K562 (cell line): ENCODE results near the gene DKKL1. TPM values are rescaled to one million over a fixed set of nuclear protein-coding genes. Genes with fewer than 3 reads are reported as not detected.
A peak's percentile ranks its signal among the peaks of the same experiment; 100 is the strongest.

Experiments used
- ATAC-seq: fragments of 200-7000 bp; cut with Tn5 transposase; 3 replicates; pipeline ENCODE4 v1.9.1; 2020; ENCODE audit warnings: moderate library complexity
- BruUV-seq: library from RNA; stranded (reverse); fragments of 400-500 nt; replicated peaks from 2 replicates; lab custom pipeline; 2021; lab: Mats Ljungman, UMichigan
- CTCF ChIA-PET: fragments of 300-600 bp; formaldehyde crosslinking; extraction: SDS; loops from one replicate; lab custom pipeline; 2021; ENCODE audit warnings: low intra/inter-chr PET ratio; lab: Yijun Ruan, JAX
- POLR2A ChIA-PET: fragments of 300-600, 350-650 bp; sonication (Branson Sonifier 250); formaldehyde crosslinking; extraction: SDS; loops from one replicate; lab custom pipeline; 2021; ENCODE audit warnings: antibody characterized with exemption, inconsistent platforms; lab: Yijun Ruan, JAX
- DNase-seq, 4 experiments: peaks; one replicate each; pipeline versions ENCODE4 v3.0.0 to v3.0.0-alpha.2; 2011 to 2018; ENCODE audit warnings: low spot score in 3 of 4, mixed read lengths in 3 of 4; ENCODE audit errors: extremely low read depth in 1 of 4
- FAIRE-seq: peaks from 2 replicates; lab custom pipeline; 2011; peaks lifted over from hg19 to GRCh38; lab: Jason Lieb, UNC
- H2AFZ ChIP-seq: 2 replicates; pipeline ENCODE4 v1.6.0; 2011; ENCODE audit warnings: low read depth, low read length, control low read depth, inconsistent platforms
- H3K27ac ChIP-seq: fragments of 200-600 bp; 3 replicates; pipeline ENCODE4 v1.8.0; 2011; ENCODE audit warnings: low read depth, mild to moderate bottlenecking, control low read depth, inconsistent platforms, low read length, moderate library complexity, mixed read lengths; ENCODE audit errors: extremely low read depth
- H3K27me3 ChIP-seq, 2 experiments: fragments of 300-600 bp in 1 of 2; 2 replicates in 1 of 2; 3 replicates in 1 of 2; pipeline versions ENCODE4 v1.6.0 to v1.8.0; 2011; ENCODE audit warnings: inconsistent platforms in 2 of 2, low read length in 2 of 2, mild to moderate bottlenecking in 1 of 2, mixed read lengths in 1 of 2, moderate library complexity in 1 of 2; ENCODE audit not compliant: control insufficient read depth in 2 of 2, insufficient read depth in 2 of 2
- H3K36me3 ChIP-seq: fragments of 300-600 bp; 3 replicates; pipeline ENCODE4 v1.8.0; 2011; ENCODE audit warnings: mild to moderate bottlenecking, low read length, inconsistent platforms; ENCODE audit not compliant: control insufficient read depth, insufficient read depth
- H3K4me1 ChIP-seq, 2 experiments: fragments of 200-600 bp in 1 of 2; replicated peaks in 1 of 2; 2 replicates in 1 of 2; 3 replicates in 1 of 2; pipeline versions ENCODE4 v1.5.1 to v1.8.0; 2011; ENCODE audit warnings: inconsistent platforms in 2 of 2, low read length in 2 of 2, mild to moderate bottlenecking in 1 of 2, mixed read lengths in 1 of 2, moderate library complexity in 1 of 2; ENCODE audit not compliant: control insufficient read depth in 2 of 2, insufficient read depth in 2 of 2
- H3K4me2 ChIP-seq: 2 replicates; pipeline ENCODE4 v1.6.1; 2011; ENCODE audit warnings: low read length, control low read depth, inconsistent platforms, mixed read lengths; ENCODE audit not compliant: insufficient read depth
- H3K4me3 ChIP-seq: fragments of 200-600 bp; sonication (generic), shearing (Covaris generic); 2 replicates; pipeline ENCODE4 v1.5.1; 2016; ENCODE audit warnings: control low read depth, inconsistent platforms
- H3K79me2 ChIP-seq: fragments of 200-600 bp; 3 replicates; pipeline ENCODE4 v1.8.0; 2011; ENCODE audit warnings: low read length, inconsistent platforms; ENCODE audit not compliant: control insufficient read depth, insufficient read depth
- H3K9ac ChIP-seq, 2 experiments: 2 replicates each; pipeline versions ENCODE4 v1.6.0 to v1.6.1; 2011; ENCODE audit warnings: low read depth in 2 of 2, low read length in 2 of 2, control low read depth in 1 of 2, inconsistent platforms in 1 of 2, mild to moderate bottlenecking in 1 of 2, mixed read lengths in 1 of 2; ENCODE audit not compliant: insufficient read depth in 1 of 2
- H3K9me1 ChIP-seq: one replicate; pipeline ENCODE4 v1.6.0; 2011; ENCODE audit warnings: inconsistent platforms, mild to moderate bottlenecking, low read length, moderate library complexity; ENCODE audit not compliant: control insufficient read depth, insufficient read depth
- H3K9me3 ChIP-seq: replicated peaks from 2 replicates; pipeline ENCODE4 v1.5.1; 2011; ENCODE audit warnings: low read depth, low read length, inconsistent platforms; ENCODE audit not compliant: control insufficient read depth, insufficient read depth
- H4K20me1 ChIP-seq: replicated peaks from 2 replicates; pipeline ENCODE4 v1.6.1; 2011; ENCODE audit warnings: low read length, inconsistent platforms, mixed read lengths; ENCODE audit not compliant: control insufficient read depth, insufficient read depth
- ATF7 ChIP-seq: fragments of 450-650 bp; IDR thresholded peaks from 2 replicates; pipeline ENCODE4 v1.7.1; 2014; ENCODE audit warnings: mild to moderate bottlenecking, moderate library complexity
- CREB1 ChIP-seq, 2 experiments: sonication (generic) in 1 of 2; formaldehyde crosslinking in 1 of 2; IDR thresholded peaks; 2 replicates each; pipeline versions ENCODE4 v1.6.1 to v1.8.0; 2012 to 2022; ENCODE audit warnings: inconsistent platforms in 1 of 2, mild to moderate bottlenecking in 1 of 2, missing genetic modification reagents in 1 of 2, moderate library complexity in 1 of 2
- CREM ChIP-seq: IDR thresholded peaks from 2 replicates; pipeline ENCODE4 v1.6.1; 2014; ENCODE audit warnings: antibody characterized with exemption, low read depth
- CTBP1 ChIP-seq: fragments of 450-650 bp; IDR thresholded peaks from 2 replicates; pipeline ENCODE4 v1.6.1; 2016; ENCODE audit warnings: borderline replicate concordance
- KLF1 ChIP-seq: fragments of 450-650 bp; IDR thresholded peaks from 2 replicates; pipeline ENCODE4 v1.6.1; 2016; ENCODE audit warnings: missing genetic modification characterization, missing compliant biosample characterization
- SAP30 ChIP-seq: fragments of 200-600 bp; sonication (generic); IDR thresholded peaks from 2 replicates; pipeline ENCODE4 v1.6.1; 2012; ENCODE audit warnings: borderline replicate concordance, low read depth, mild to moderate bottlenecking, moderate library complexity, low read length, control low read depth, inconsistent platforms; ENCODE audit not compliant: insufficient read depth, poor library complexity, severe bottlenecking
- SIX5 ChIP-seq, 2 experiments: IDR thresholded peaks; 2 replicates each; pipeline ENCODE4 v1.6.1; 2011; ENCODE audit warnings: low read length in 2 of 2, borderline replicate concordance in 1 of 2, low read depth in 1 of 2, mild to moderate bottlenecking in 1 of 2, moderate library complexity in 1 of 2; ENCODE audit not compliant: insufficient read depth in 1 of 2
- SMC3 ChIP-seq: conservative IDR thresholded peaks from 2 replicates; pipeline ENCODE4 v1.6.1; 2011; ENCODE audit warnings: low read depth, low read length, improper control_type of control experiment; ENCODE audit not compliant: insufficient read depth
- TOE1 ChIP-seq, 2 experiments: fragments of 450-650 bp in 1 of 2; sonication (generic) in 1 of 2; formaldehyde crosslinking in 1 of 2; IDR thresholded peaks; 2 replicates each; pipeline versions ENCODE4 v1.7.1 to v1.8.0; 2016 to 2022; ENCODE audit warnings: borderline replicate concordance in 2 of 2, mild to moderate bottlenecking in 2 of 2, antibody characterized with exemption in 1 of 2, inconsistent platforms in 1 of 2, low read depth in 1 of 2, missing genetic modification reagents in 1 of 2, moderate library complexity in 1 of 2
- ZNF316 ChIP-seq: fragments of 450-650 bp; IDR thresholded peaks from 2 replicates; pipeline ENCODE4 v1.6.1; 2016
- WGBS: fragments of 100-300 bp; shearing (Covaris generic); methylation state at CpG from one replicate; pipeline ENCODE4 v1.1.6; 2016; ENCODE audit warnings: low coverage, mixed read lengths; ENCODE audit not compliant: insufficient coverage; ENCODE audit errors: missing lambda C conversion rate; 5-methylcytosine and 5-hydroxymethylcytosine counted together
- in situ Hi-C: fragments of 300-500 bp; cut with MboI; formaldehyde crosslinking; loops from 4 replicates; pipeline ENCODE4 v1.15.0; 2018; ENCODE audit warnings: inconsistent platforms, mixed read lengths
- intact Hi-C: fragments of 100-400 bp; cut with micrococcal nuclease; formaldehyde crosslinking; loops from 2 replicates; pipeline ENCODE4 v1.14.2; 2022
- polyA plus RNA-seq, 8 experiments: library from polyadenylated mRNA; depleted of rRNA in 4 of 8; stranded (reverse) in 5 of 8; unstranded in 3 of 8; fragments of >200 nt; fragmentation: Nextera tagmentation in 2 of 8; fragmentation: Illumina TruSeq in 1 of 8; extraction: Ambion mirVana in 2 of 8; extraction: Trizol in 1 of 8; gene quantifications; 2 replicates each; pipeline versions ENCODE4 v1.2.1 to v1.2.3, GENCODE V29; 2011 to 2014; ENCODE audit warnings: inconsistent platforms in 1 of 8, missing spikeins in 1 of 8
- total RNA-seq, 7 experiments: library from RNA; depleted of rRNA in 6 of 7; stranded (reverse); fragments of >200 nt in 6 of 7; fragmentation: Illumina TruSeq in 2 of 7; extraction: Trizol in 2 of 7; gene quantifications; 2 replicates each; pipeline versions ENCODE4 v1.2.1 to v1.2.3, GENCODE V29; 2011 to 2021; ENCODE audit warnings: low replicate concordance in 1 of 7

The DKKL1 gene
- total and polyA plus RNA-seq, 9 of the 15 experiments (the other 6 are each of a cell fraction or from before 2014, with no cell fraction given): 0.15 to 1.7 (median 0.52) TPM

DNA sequence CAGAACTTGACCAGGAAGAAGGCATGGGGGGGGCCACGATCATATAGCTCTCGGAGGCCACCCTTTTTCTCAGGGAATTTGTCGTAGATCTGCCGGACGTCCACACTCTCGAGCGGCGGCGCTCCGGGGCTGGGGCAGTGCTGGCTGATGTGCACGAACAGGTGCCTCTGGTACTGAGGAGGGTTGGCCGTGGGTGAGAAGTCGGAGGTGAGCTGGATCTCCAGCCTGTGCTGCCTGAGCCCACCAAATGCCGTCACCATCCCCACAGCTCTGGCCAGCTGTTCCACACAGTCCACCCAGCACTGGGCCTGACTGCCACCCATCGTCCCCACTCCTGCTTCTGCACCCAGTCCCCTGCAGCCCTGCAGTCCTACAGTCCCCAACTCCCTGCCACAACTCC, 16.5 kb upstream of the DKKL1 start:
- WGBS: 93% methylated on average over 15 of the region's 15 CpGs
- Histone ChIP-seq H3K9ac (no peak overlapping the region), H3K27ac (no peak overlapping the region), H3K4me1 (peaks cover 0 to 5% of the 10 kb centered on the region in 2 experiments; a peak in 2 of 5 replicates), H2AFZ (no peak overlapping the region), H4K20me1 (no peaks in the 10 kb centered on the region), H3K79me2 (no peaks in the 10 kb centered on the region), H3K4me2 (no peak overlapping the region), H3K4me3 (no peak overlapping the region), H3K36me3 (peaks cover 46% of the 10 kb centered on the region; the same call in 2 of the 3 replicates), H3K9me1 (no peaks in the 10 kb centered on the region), H3K9me3 (no peaks in the 10 kb centered on the region), H3K27me3 (no peaks in the 10 kb centered on the region)
- in situ Hi-C loops: no loop called here
- no peak for ATAC-seq
- TF ChIP-seq CTBP1: no peak
- no TSS peak for BruUV-seq
- POLR2A ChIA-PET: interaction anchor here (0.6 kb wide), 2 partner anchors 183 to 189 kb away, joined by 3 read pairs; no protein-coding TSS in a partner anchor
- intact Hi-C loops: no loop called here
- CTCF ChIA-PET: no interaction called here
- no peak for FAIRE-seq
- DNase-seq: no peak

DNA sequence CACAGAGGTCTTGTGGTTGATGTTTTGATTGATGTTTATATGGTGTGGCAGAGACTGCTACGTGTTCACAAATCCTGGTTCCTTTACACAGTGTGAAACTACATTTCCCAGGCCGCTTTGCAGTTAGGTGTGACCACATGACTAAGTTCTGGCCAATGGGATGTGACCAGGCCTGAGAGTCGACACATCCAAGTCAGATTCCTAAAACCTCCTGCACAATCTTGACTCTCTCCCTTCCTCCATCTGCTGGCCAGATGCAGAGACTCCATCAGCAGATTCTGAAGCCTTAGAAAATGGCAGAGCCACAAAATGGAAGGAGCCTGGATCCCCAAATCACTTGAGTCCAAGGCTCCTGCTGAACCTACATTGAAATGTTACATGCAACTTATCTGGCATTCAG, 15.8 kb upstream of the DKKL1 start:
- no peak overlapping the region for H3K4me2 ChIP-seq
- no peak overlapping the region for H3K9ac ChIP-seq
- H3K4me3 ChIP-seq: no peak overlapping the region
- no peaks in the 10 kb centered on the region for H3K27me3 ChIP-seq
- peaks cover 44% of the 10 kb centered on the region; the same call in 2 of the 3 replicates for H3K36me3 ChIP-seq
- WGBS: 23% methylated on average over 3 of the region's 3 CpGs
- ChIA-PET POLR2A (interaction anchor here (0.5 to 0.9 kb wide), 3 partner anchors 23 to 183 kb away, joined by 3 read pairs; no protein-coding TSS in a partner anchor), CTCF (no interaction called here)
- peaks cover 0 to 5% of the 10 kb centered on the region in 2 experiments; a peak in 3 of 5 replicates for H3K4me1 ChIP-seq
- peak overlapping the region; percentile 64 for H2AFZ ChIP-seq
- H3K27ac ChIP-seq: no peak overlapping the region
- peak; percentile 100 for ATAC-seq
- DNase-seq: peak; percentile 67 to 77 (median 72)
- BruUV-seq: no TSS peak
- H4K20me1 ChIP-seq: no peaks in the 10 kb centered on the region
- H3K79me2 ChIP-seq: no peaks in the 10 kb centered on the region
- in situ Hi-C loops: no loop called here
- intact Hi-C loops: no loop called here
- no peaks in the 10 kb centered on the region for H3K9me3 ChIP-seq
- no peaks in the 10 kb centered on the region for H3K9me1 ChIP-seq
- peak; percentile 99 for FAIRE-seq
- TF ChIP-seq SAP30 (no peak), SMC3 (0 out of 2 replicates have a peak, but pooled peaks have one; percentile 8), ZNF316 (no peak), SIX5 (IDR thresholded peaks at IDR 0.05; ENCODE audit: borderline replicate concordance in 1 of 2, insufficient read depth in 1 of 2, low read depth in 1 of 2, low read length in 2 of 2) (peak; percentile 77 to 78; a peak in 3 of 4 replicates), ATF7 (0 out of 2 replicates have a peak, but pooled peaks have one; percentile 20), CREM (peak; percentile 75), KLF1 (no peak), TOE1 (IDR thresholded peaks at IDR 0.05; ENCODE audit: borderline replicate concordance) (peak; percentile 58; the same call in 1 of the 2 replicates), TOE1 (CRISPR knock-in tag; IDR thresholded peaks at IDR 0.05; ENCODE audit: borderline replicate concordance, low read depth) (no peak), CREB1 (IDR thresholded peaks at IDR 0.05) (no peak), CREB1 (CRISPR knock-in tag; IDR thresholded peaks at IDR 0.05) (0 out of 2 replicates have a peak, but pooled peaks have one; percentile 37)
